C4-2B (cell line): ENCODE data around the gene SERINC5.

Source experiments
- H3K27ac ChIP-seq: fragments of 450-650 bp; 2 replicates; pipeline ENCODE4 v1.5.1; 2017
- ZFX ChIP-seq: fragments of 450-650 bp; IDR thresholded peaks from 2 replicates; pipeline ENCODE4 v1.6.1; 2017
- TF ChIP-seq, protein P1 (sequence below): fragments of 450-650 bp; conservative IDR thresholded peaks from 2 replicates; pipeline ENCODE4 v1.5.1; 2017; ENCODE audit warnings: mild to moderate bottlenecking

SERINC5 gene

DNA sequence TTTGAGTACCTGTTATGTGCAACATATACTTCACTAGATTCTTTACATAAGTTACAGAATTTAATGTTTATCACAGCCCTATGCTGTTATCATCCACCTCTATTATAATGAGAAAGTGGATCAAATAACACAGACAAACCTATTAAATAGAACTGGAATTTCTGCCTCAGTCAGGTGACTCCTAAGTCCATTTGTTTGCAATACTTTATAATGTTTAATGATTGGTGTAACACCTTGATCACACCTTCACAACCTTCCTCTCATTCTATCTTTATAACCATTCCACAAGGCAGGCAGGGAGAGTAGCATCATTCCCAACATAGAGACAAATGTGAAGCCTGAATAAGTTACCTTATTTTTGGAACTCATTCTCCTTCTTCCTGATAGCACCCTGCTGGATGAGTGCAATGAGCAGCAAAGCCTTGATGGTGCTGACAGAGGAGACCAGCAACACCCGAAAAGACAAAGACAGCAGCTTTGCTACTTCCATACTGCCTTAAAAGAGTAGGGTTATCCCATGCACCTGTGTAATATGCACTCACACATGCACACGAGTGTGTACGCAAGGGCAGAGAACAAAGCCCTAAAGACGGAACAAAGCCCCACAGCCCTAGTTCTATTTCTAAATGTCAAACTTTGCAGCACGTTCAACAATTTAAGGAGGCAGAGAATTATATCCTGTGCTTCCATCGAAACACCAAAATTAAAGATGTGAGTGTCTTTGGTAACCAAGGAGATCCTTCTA, 30.5 kb downstream of the SERINC5 start:
- H3K27ac ChIP-seq, result peak overlapping the region; percentile 53
- no peak for TF ChIP-seq ZFX
- TF ChIP-seq, protein P1, sequence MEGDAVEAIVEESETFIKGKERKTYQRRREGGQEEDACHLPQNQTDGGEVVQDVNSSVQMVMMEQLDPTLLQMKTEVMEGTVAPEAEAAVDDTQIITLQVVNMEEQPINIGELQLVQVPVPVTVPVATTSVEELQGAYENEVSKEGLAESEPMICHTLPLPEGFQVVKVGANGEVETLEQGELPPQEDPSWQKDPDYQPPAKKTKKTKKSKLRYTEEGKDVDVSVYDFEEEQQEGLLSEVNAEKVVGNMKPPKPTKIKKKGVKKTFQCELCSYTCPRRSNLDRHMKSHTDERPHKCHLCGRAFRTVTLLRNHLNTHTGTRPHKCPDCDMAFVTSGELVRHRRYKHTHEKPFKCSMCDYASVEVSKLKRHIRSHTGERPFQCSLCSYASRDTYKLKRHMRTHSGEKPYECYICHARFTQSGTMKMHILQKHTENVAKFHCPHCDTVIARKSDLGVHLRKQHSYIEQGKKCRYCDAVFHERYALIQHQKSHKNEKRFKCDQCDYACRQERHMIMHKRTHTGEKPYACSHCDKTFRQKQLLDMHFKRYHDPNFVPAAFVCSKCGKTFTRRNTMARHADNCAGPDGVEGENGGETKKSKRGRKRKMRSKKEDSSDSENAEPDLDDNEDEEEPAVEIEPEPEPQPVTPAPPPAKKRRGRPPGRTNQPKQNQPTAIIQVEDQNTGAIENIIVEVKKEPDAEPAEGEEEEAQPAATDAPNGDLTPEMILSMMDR, result no peak

- H3K27ac ChIP-seq, result no peak overlapping the region
- TF ChIP-seq ZFX, result no peak
- TF ChIP-seq, protein P1, result no peak
Measured at GRCh38 chr5:80223561-80223960, 32.3 kb downstream of the SERINC5 start.

DNA sequence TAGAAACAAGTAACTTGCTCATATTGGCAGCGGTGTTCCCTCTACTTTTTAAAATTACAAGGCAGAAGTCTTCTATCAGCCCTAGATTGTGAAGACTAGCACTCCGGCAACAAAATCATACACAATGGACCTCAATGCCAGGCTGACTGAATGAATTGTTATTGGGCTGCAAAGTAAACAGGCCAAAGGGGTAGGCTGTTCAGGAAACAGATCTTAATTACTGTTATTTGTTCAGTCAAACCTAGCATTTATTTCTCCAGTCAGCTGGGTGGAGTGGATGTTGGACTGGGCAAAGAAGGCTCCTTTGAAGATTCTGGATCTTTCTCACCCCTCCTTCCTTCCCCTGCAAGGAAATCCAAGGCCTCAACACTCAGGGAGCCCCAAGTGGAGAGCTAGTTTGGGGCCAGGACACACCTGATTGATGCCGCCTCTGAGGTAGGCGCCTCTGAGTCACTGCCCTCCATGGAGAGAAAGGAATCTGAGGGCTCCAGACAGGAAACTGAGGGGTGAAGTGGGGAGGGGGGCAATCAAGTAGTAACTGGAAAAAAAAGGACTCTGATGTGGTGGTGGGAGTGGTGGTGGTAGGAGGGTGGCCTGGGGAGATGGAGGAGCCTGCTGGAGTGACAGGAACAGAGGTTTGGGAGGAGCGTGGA, 35.5 kb downstream of the SERINC5 start:
- no peak for TF ChIP-seq ZFX
- TF ChIP-seq, protein P1, result no peak
- H3K27ac ChIP-seq, result peak overlapping the region; percentile 40; the same call in 1 of the 2 replicates

DNA sequence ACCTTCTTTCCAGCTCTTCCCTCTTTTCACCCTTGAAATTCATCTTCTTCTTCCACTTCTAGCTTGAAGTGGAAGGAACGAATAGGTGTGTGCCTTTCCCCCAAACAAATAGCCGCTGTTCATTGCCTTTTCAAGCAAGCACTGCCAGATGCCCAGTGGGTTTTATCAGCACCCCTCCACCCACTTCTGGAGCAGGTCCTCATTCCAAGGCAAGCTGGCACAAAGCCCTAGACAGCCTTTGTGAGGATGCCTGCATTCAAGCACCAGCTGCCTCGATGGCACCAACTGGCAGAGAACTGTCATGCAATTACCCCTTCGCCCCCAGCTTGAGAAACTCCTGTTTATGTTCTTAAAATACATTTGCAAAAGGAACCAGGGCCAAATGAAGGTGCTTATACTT, 36.5 kb downstream of the SERINC5 start:
- TF ChIP-seq, protein P1, result no peak
- TF ChIP-seq ZFX, result no peak
- peak overlapping the region; percentile 40; the same call in 1 of the 2 replicates for H3K27ac ChIP-seq

GRCh38 chr5:80217667-80218066, 38.2 kb downstream of the SERINC5 start:
- TF ChIP-seq ZFX, result no peak
- TF ChIP-seq, protein P1, result no peak

DNA sequence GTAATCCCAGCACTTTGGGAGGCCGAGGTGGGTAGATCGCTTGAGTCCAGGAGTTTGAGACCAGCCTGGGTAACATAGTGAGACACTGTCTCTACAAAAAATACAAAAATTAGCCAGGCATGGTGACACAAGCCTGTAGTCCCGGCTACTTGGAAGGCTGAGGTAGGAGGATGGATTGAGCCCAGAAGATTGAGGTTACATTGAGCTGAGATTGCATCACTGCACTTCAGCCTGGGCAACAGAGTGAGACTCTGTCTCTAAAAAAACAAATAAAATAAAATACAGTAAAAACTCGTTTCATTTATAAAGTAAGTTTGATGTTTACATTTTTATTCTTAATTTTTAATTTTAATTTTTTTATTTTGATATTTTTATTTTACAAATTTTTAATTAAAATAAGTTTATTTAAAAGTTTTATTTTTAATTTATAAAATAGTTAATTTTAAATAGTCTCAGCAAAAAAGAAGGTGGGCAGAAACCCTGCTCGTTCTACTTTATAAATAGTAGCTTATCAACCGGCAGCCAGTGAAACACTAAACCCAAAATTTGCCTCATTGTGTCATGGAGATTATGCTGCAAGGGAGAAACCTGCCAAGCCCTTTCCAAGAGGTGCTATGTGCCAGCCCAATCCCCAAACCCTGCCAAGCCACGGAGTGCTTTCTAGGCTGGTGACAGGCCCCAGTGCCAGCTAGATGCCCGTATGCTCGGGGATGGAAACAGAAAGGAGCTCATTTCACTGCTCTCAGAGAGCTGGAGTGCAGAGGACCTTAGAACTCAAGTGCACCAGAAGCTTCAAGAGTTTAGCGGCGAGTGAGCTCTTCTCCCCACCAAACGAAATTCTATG, 38.9 kb downstream of the SERINC5 start:
- H3K27ac ChIP-seq, result peak overlapping the region; percentile 40
- TF ChIP-seq ZFX, result no peak
- TF ChIP-seq, protein P1, result no peak

More at GRCh38 chr5:80217667-80218066, 38.2 kb downstream of the SERINC5 start:
- H3K27ac ChIP-seq, result peak overlapping the region; percentile 40
